ENCODE data around the gene PCNP. TPM values are rescaled to one million over a fixed set of nuclear protein-coding genes. Genes with fewer than 3 reads are reported as not detected.
"Not testable (repeated sequence)": the region's sequence is repeated elsewhere in the genome, so short reads cannot be mapped to it uniquely, and the experiment has no call there.

Gene PCNP
- 182 and 190 TPM in 2 replicates for total RNA-seq

DNA sequence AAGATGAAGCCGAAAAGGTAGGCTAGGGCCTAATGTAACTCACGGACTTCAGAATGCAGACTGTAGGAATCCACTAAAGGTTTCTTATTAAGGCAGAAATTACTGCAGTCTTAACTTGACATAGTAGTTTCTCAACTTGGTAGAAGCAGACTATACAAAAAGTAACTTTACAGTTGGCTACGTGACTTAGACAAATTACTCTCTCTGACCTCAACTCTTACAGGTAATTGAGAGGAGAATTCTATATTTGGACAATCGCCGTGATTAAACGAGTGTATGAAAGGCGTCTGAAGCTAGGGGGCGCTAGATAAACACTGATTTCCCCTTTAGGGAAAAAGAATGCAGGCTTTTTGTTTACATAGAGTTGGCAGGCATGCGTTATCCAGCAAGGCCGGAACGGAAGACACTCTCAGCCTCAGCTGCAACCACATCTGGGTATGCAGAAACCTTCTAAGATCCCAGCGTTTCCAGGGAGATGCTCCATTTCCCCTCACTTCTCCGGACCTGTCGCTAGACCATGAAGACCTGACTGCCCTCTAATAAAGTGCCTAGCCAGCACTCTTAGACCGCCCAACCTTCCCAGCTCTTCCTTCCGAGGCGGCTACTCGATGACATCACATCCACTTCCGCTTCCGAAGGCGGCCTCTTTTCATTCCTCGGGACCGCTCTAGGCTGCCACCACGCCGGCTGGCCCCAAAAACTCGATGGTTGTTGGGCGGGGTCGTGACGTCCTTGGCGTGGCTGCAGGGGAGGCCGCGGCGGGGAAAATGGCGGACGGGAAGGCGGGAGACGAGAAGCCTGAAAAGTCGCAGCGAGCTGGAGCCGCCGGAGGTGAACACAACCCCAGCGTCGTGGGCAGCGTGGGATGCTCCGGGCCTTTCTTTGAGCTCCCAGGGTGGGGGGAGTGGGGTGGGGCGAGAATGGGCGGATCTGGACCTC is at the start of gene PCNP:
Gene PCNP (plus strand): TSS at position 732 of the 939 bp plus-strand sequence. CDS start 36 bp downstream, at position 768.
- H3K27me3 Mint-ChIP-seq (ENCODE audit: insufficient read depth) = no peaks in the 10 kb centered on the region

GRCh38 chr3:101527441-101527840 is 46.5 kb upstream of the PCNP start:
- no peak overlapping the region for H3K27ac Mint-ChIP-seq
- H3K4me1 Mint-ChIP-seq (ENCODE audit: low read depth) = peaks cover 35% of the 10 kb centered on the region
- peaks cover 23% of the 10 kb centered on the region for H3K9me3 Mint-ChIP-seq
- peaks cover 29% of the 10 kb centered on the region for H3K36me3 Mint-ChIP-seq (ENCODE audit: low read depth)
- H3K27me3 Mint-ChIP-seq (ENCODE audit: insufficient read depth) = no peaks in the 10 kb centered on the region
- intact Hi-C loops (cut with micrococcal nuclease) = no loop called here
- no peak for DNase-seq (ENCODE audit: low spot score)
- H3K4me3 Mint-ChIP-seq = no peak overlapping the region

More for the DNA sequence above, at the start of gene PCNP:
- intact Hi-C loops (cut with micrococcal nuclease) = loop anchor here (1.0 to 10.0 kb wide), 16 partner anchors 12 to 1759 kb away; partner anchors contain the start of genes CEP97, CMSS1, LNP1 and NIT2
- Mint-ChIP-seq H3K4me3 (peak within 1 kb of the TSS; percentile 94), H3K4me1 (ENCODE audit: low read depth) (peaks cover 68% of the 10 kb centered on the region), H3K9me3 (no peaks in the 10 kb centered on the region), H3K27ac (peak within 1 kb of the TSS; percentile 99), H3K36me3 (ENCODE audit: low read depth) (peaks cover 19% of the 10 kb centered on the region)
- peak; percentile 99 for DNase-seq (ENCODE audit: low spot score)

DNA sequence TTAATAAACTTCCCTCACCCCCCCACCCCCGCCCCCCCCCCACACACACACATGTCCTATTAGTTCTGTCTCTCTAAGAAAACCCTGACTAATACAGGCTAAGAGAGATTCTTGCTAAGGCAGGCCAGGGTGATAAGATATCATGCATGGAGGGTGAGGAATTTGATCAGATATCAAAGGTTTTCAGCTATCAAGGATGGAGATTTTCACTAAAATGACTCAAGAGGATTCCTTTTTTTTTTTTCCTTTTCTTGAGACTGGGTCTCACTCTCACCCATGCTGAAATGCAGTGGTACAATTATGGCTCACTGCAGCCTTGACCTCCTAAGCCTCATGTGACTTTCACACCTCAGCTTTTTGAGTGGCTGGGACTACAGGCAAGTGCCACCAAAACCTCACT is 46.1 kb upstream of the PCNP start:
- peaks cover 26% of the 10 kb centered on the region for H3K36me3 Mint-ChIP-seq (ENCODE audit: low read depth)
- peaks cover 35% of the 10 kb centered on the region for H3K4me1 Mint-ChIP-seq (ENCODE audit: low read depth)
- intact Hi-C loops (cut with micrococcal nuclease) = no loop called here
- H3K27me3 Mint-ChIP-seq (ENCODE audit: insufficient read depth) = no peaks in the 10 kb centered on the region
- no peak overlapping the region for H3K27ac Mint-ChIP-seq
- peaks cover 23% of the 10 kb centered on the region for H3K9me3 Mint-ChIP-seq
- no peak for DNase-seq (ENCODE audit: low spot score)
- H3K4me3 Mint-ChIP-seq = no peak overlapping the region

- peaks cover 15% of the 10 kb centered on the region for H3K36me3 Mint-ChIP-seq (ENCODE audit: low read depth)
- intact Hi-C loops (cut with micrococcal nuclease) = no loop called here
- DNase-seq (ENCODE audit: low spot score) = no peak
- H3K4me1 Mint-ChIP-seq (ENCODE audit: low read depth) = peaks cover 35% of the 10 kb centered on the region
- H3K4me3 Mint-ChIP-seq = no peak overlapping the region
- H3K27me3 Mint-ChIP-seq (ENCODE audit: insufficient read depth) = no peaks in the 10 kb centered on the region
- peaks cover 14% of the 10 kb centered on the region for H3K9me3 Mint-ChIP-seq
- peak overlapping the region; percentile 34 for H3K27ac Mint-ChIP-seq
Measured at GRCh38 chr3:101529816-101530685, 43.9 kb upstream of the PCNP start.

- Mint-ChIP-seq H3K36me3 (ENCODE audit: low read depth) (peaks cover 11% of the 10 kb centered on the region), H3K27me3 (ENCODE audit: insufficient read depth) (no peaks in the 10 kb centered on the region), H3K4me3 (no peak overlapping the region), H3K4me1 (ENCODE audit: low read depth) (peaks cover 35% of the 10 kb centered on the region), H3K27ac (peak overlapping the region; percentile 34), H3K9me3 (peaks cover 9% of the 10 kb centered on the region)
- no peak for DNase-seq (ENCODE audit: low spot score)
- intact Hi-C loops (cut with micrococcal nuclease) = loop anchor here (1.0 kb wide), 2 partner anchors 12 to 31 kb away; partner anchors contain the start of gene TRMT10C
Measured at GRCh38 chr3:101530686-101531047, 43.3 kb upstream of the PCNP start.

GRCh38 chr3:101531473-101532086 is 42.4 kb upstream of the PCNP start:
- Mint-ChIP-seq H3K27me3 (ENCODE audit: insufficient read depth) (no peaks in the 10 kb centered on the region), H3K27ac (peak overlapping the region; percentile 34), H3K4me1 (ENCODE audit: low read depth) (peaks cover 35% of the 10 kb centered on the region), H3K36me3 (ENCODE audit: low read depth) (peaks cover 11% of the 10 kb centered on the region), H3K9me3 (peaks cover 9% of the 10 kb centered on the region), H3K4me3 (peak overlapping the region; percentile 17)
- DNase-seq (ENCODE audit: low spot score) = no peak
- intact Hi-C loops (cut with micrococcal nuclease) = loop anchor here (1.0 kb wide), 2 partner anchors 13 to 30 kb away; partner anchors contain the start of gene TRMT10C

DNA sequence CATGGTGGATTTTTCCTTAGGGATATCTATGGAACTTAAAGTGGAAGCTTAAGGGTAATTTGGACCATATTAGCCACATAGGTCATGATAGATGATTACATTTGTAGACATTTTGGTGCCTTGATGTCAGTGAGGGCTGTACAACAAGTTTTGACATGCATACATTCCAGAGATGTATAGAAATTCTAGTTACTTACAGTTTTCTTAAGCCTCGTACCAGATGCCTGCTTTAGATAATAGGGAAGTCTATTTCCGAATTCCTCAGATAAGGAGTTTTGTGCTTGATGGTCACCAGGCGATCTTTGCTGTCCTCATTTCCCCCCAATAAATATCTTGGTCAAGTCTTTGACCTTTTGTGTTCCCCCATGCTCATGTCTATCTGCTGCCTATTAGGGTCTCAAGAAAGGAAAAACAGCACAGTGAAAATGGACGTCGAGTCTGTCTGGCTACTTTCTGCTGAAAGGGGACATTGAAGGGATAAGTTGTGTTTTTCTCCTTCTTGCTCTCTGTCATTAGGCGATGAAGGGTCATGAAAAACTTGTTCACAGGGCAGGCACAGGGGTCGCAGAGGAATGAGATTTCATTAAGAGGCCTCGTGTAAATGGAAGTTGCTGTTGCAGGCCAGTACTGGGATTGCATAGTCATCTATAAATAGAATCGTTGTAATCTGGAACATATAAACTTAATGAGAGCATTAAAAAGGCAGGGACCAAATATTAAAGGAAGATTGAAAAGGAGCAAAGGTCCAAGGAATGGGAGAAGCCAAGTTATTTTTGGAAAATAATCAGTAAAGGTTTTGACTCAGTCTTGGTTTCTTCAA is 41.0 kb upstream of the PCNP start:
- H3K36me3 Mint-ChIP-seq (ENCODE audit: low read depth) = peaks cover 8% of the 10 kb centered on the region
- intact Hi-C loops (cut with micrococcal nuclease) = no loop called here
- peaks cover 9% of the 10 kb centered on the region for H3K9me3 Mint-ChIP-seq
- peaks cover 35% of the 10 kb centered on the region for H3K4me1 Mint-ChIP-seq (ENCODE audit: low read depth)
- no peak overlapping the region for H3K27ac Mint-ChIP-seq
- no peak overlapping the region for H3K4me3 Mint-ChIP-seq
- no peaks in the 10 kb centered on the region for H3K27me3 Mint-ChIP-seq (ENCODE audit: insufficient read depth)
- no peak for DNase-seq (ENCODE audit: low spot score)

- H3K36me3 Mint-ChIP-seq (ENCODE audit: low read depth) = peaks cover 8% of the 10 kb centered on the region
- no peak for DNase-seq (ENCODE audit: low spot score)
- no peak overlapping the region for H3K4me3 Mint-ChIP-seq
Measured at GRCh38 chr3:101533603-101533968, 40.4 kb upstream of the PCNP start.

DNA sequence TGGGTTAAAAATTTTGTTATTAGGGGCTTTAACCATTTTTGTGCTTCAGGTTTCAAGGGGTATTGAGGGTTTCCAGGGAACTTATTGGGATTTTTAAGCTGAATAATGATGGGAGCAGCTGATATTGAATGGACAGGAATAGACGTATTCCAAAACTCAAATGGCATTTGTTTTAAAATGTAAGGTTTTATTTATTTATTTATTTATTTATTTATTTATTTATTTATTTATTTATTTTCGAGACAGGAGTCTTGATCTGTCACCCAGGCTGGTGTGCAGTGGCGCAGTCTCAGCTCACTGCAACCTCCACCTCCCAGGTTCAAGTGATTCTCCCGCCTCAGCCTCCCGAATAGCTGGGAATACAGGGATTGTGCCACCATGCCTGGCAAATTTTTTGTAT is 38.8 kb upstream of the PCNP start:
- H3K4me1 Mint-ChIP-seq (ENCODE audit: low read depth) = peaks cover 24% of the 10 kb centered on the region
- H3K27me3 Mint-ChIP-seq (ENCODE audit: insufficient read depth) = no peaks in the 10 kb centered on the region
- no peak overlapping the region for H3K4me3 Mint-ChIP-seq
- no peaks in the 10 kb centered on the region for H3K36me3 Mint-ChIP-seq (ENCODE audit: low read depth)
- intact Hi-C loops (cut with micrococcal nuclease) = no loop called here
- peaks cover 4% of the 10 kb centered on the region for H3K9me3 Mint-ChIP-seq
- DNase-seq (ENCODE audit: low spot score) = no peak
- no peak overlapping the region for H3K27ac Mint-ChIP-seq

More at GRCh38 chr3:101533603-101533968, 40.4 kb upstream of the PCNP start:
- intact Hi-C loops (cut with micrococcal nuclease) = no loop called here
- Mint-ChIP-seq H3K4me1 (ENCODE audit: low read depth) (peaks cover 35% of the 10 kb centered on the region), H3K9me3 (peaks cover 9% of the 10 kb centered on the region), H3K27me3 (ENCODE audit: insufficient read depth) (no peaks in the 10 kb centered on the region), H3K27ac (no peak overlapping the region)

GRCh38 chr3:101536266-101536665 is 37.7 kb upstream of the PCNP start:
- Mint-ChIP-seq H3K27ac (no peak overlapping the region), H3K4me1 (ENCODE audit: low read depth) (peaks cover 13% of the 10 kb centered on the region), H3K4me3 (no peak overlapping the region), H3K27me3 (ENCODE audit: insufficient read depth) (no peaks in the 10 kb centered on the region), H3K9me3 (peaks cover 4% of the 10 kb centered on the region), H3K36me3 (ENCODE audit: low read depth) (no peaks in the 10 kb centered on the region)
- intact Hi-C loops (cut with micrococcal nuclease) = no loop called here
- DNase-seq (ENCODE audit: low spot score) = no peak

- not testable (repeated sequence) for H3K36me3 Mint-ChIP-seq (ENCODE audit: low read depth); H3K4me1 Mint-ChIP-seq (ENCODE audit: low read depth); H3K27me3 Mint-ChIP-seq (ENCODE audit: insufficient read depth)
Measured at GRCh38 chr3:101536955-101537354, 37.0 kb upstream of the PCNP start.

DNA sequence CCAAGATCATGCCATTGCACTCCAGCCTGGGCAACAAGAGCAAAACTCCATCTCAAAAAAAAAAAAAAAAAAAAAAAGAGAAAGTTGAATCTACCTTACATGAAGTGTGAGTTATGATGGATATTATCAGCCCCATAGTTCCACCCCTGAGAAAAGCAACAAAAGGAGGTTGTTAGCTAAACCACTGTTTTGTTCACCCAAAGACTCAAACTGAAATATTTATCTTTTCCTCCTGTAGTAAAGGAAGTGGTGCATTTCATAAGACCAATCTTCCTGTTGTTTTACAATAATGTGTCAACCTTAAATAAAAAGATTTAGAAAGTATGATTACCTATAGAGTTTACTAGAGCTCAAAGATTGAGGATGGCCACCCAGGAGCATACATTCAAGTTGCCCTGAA is 31.0 kb upstream of the PCNP start:
- H3K27ac Mint-ChIP-seq = peak overlapping the region; percentile 58
- intact Hi-C loops (cut with micrococcal nuclease) = loop anchor here (1.0 kb wide), 2 partner anchors 25 to 30 kb away; no protein-coding TSS in a partner anchor
- peaks cover 5% of the 10 kb centered on the region for H3K36me3 Mint-ChIP-seq (ENCODE audit: low read depth)
- H3K4me1 Mint-ChIP-seq (ENCODE audit: low read depth) = peaks cover 29% of the 10 kb centered on the region
- DNase-seq (ENCODE audit: low spot score) = no peak
- peaks cover 4% of the 10 kb centered on the region for H3K9me3 Mint-ChIP-seq
- H3K27me3 Mint-ChIP-seq (ENCODE audit: insufficient read depth) = no peaks in the 10 kb centered on the region
- peak overlapping the region; percentile 40 for H3K4me3 Mint-ChIP-seq

More at GRCh38 chr3:101536955-101537354, 37.0 kb upstream of the PCNP start:
- H3K9me3 Mint-ChIP-seq; H3K4me3 Mint-ChIP-seq; intact Hi-C loops (cut with micrococcal nuclease); DNase-seq (ENCODE audit: low spot score); H3K27ac Mint-ChIP-seq: not testable (repeated sequence)
